BJ (cell line): ENCODE measurements around the gene PDE5A. TPM values are rescaled to one million over a fixed set of nuclear protein-coding genes. Genes with fewer than 3 reads are reported as not detected.

ENCODE experiments used
- CTCF ChIA-PET: fragments of 350-600 bp; formaldehyde crosslinking; extraction: SDS; loops from one replicate; lab custom pipeline; 2021; ENCODE audit warnings: antibody characterized with exemption, inconsistent platforms; lab: Yijun Ruan, JAX
- POLR2A ChIA-PET: fragments of 300-600 bp; sonication (Branson Sonifier 250); formaldehyde crosslinking; extraction: SDS; loops from one replicate; lab custom pipeline; 2021; ENCODE audit warnings: antibody characterized with exemption; lab: Charles Lee
- DNase-seq: peaks from one replicate; pipeline ENCODE4 v3.0.0-alpha.2; 2011; ENCODE audit warnings: low read depth
- H3K27me3 ChIP-seq: 2 replicates; pipeline ENCODE4 v1.6.0; 2011; ENCODE audit warnings: low read length; ENCODE audit not compliant: control insufficient read depth, insufficient read depth
- H3K36me3 ChIP-seq: 2 replicates; pipeline ENCODE4 v1.5.1; 2011; ENCODE audit warnings: low read length; ENCODE audit not compliant: control insufficient read depth, insufficient read depth
- H3K4me3 ChIP-seq: 2 replicates; pipeline ENCODE4 v1.5.1; 2011; ENCODE audit warnings: low read depth, mild to moderate bottlenecking, control low read depth, low read length
- CTCF ChIP-seq: IDR thresholded peaks from 2 replicates; pipeline ENCODE4 v1.5.1; 2011; ENCODE audit warnings: low read depth, mild to moderate bottlenecking, control low read depth, inconsistent platforms, low read length, moderate library complexity; ENCODE audit not compliant: insufficient read depth
- polyA plus RNA-seq: library from polyadenylated mRNA; depleted of rRNA; stranded (reverse); fragments of >200 nt; gene quantifications from 2 replicates; pipeline ENCODE4 v1.2.3, GENCODE V29; 2011

The PDE5A gene
- polyA plus RNA-seq, 1 experiment, result 69.0 TPM

GRCh38 chr4:119549639-119550038 lies 79.0 kb downstream of the PDE5A start:
- Histone ChIP-seq H3K27me3 (no peaks in the 10 kb centered on the region), H3K36me3 (0 out of 2 replicates have a peak, but pooled peaks cover 2% of the 10 kb centered on the region), H3K4me3 (no peak overlapping the region)
- TF ChIP-seq CTCF, result no peak
- POLR2A ChIA-PET, result no interaction called here
- CTCF ChIA-PET, result no interaction called here
- no peak for DNase-seq

GRCh38 chr4:119543779-119544178 lies 84.8 kb downstream of the PDE5A start:
- Histone ChIP-seq H3K36me3 (peaks cover 8% of the 10 kb centered on the region), H3K27me3 (no peaks in the 10 kb centered on the region), H3K4me3 (no peak overlapping the region)
- POLR2A ChIA-PET, result no interaction called here
- CTCF ChIA-PET, result no interaction called here
- no peak for DNase-seq
- TF ChIP-seq CTCF, result no peak

- DNase-seq, result no peak
- no peak overlapping the region for H3K4me3 ChIP-seq
- no peak for TF ChIP-seq CTCF
- ChIA-PET CTCF (interaction anchor here (0.9 to 1.4 kb wide), 2 partner anchors 14 kb away, joined by 3 to 4 read pairs; no protein-coding TSS in a partner anchor), POLR2A (no interaction called here)
- H3K27me3 ChIP-seq, result no peaks in the 10 kb centered on the region
- H3K36me3 ChIP-seq, result peaks cover 8% of the 10 kb centered on the region
Observed at GRCh38 chr4:119543187-119543586, 85.4 kb downstream of the PDE5A start.

- DNase-seq, result no peak
- Histone ChIP-seq H3K27me3 (no peaks in the 10 kb centered on the region), H3K36me3 (peaks cover 8% of the 10 kb centered on the region), H3K4me3 (no peak overlapping the region)
- ChIA-PET POLR2A (no interaction called here), CTCF (interaction anchor here (1.6 kb wide), 1 partner anchor 19 kb away, joined by 6 read pairs; no protein-coding TSS in a partner anchor)
- no peak for TF ChIP-seq CTCF
Observed at GRCh38 chr4:119540249-119540648, 88.4 kb downstream of the PDE5A start.

GRCh38 chr4:119537586-119537985 lies 91.0 kb downstream of the PDE5A start:
- Histone ChIP-seq H3K27me3 (no peaks in the 10 kb centered on the region), H3K4me3 (no peak overlapping the region), H3K36me3 (peaks cover 7% of the 10 kb centered on the region)
- DNase-seq, result no peak
- CTCF ChIA-PET, result no interaction called here
- no peak for TF ChIP-seq CTCF
- POLR2A ChIA-PET, result no interaction called here
